Left renal pelvis (tissue), 4 donors: ENCODE data around the gene NEO1. TPM values are rescaled to one million over a fixed set of nuclear protein-coding genes. Genes with fewer than 3 reads are reported as not detected.
"Not testable (repeated sequence)": the region's sequence is repeated elsewhere in the genome, so short reads cannot be mapped to it uniquely, and the experiment has no call there.

Experiments
- DNase-seq, 4 donors: peaks; one replicate each; pipeline ENCODE4 v3.0.0-alpha.2; 2013; ENCODE audit warnings: low read depth in 4 of 4, low spot score in 3 of 4
- polyA plus RNA-seq, 4 donors: library from polyadenylated mRNA; unstranded; fragments of 120-200 nt; gene quantifications; one replicate each; pipeline ENCODE4 v1.2.1, GENCODE V29; 2013; ENCODE audit not compliant: insufficient read length in 4 of 4

NEO1 gene
- polyA plus RNA-seq, 4 donors: 122 to 150 (median 127) TPM

GRCh38 chr15:73176598-73176997, 124.3 kb downstream of the NEO1 start:
- DNase-seq: no peak

GRCh38 chr15:73183071-73183470, 130.8 kb downstream of the NEO1 start:
- DNase-seq: no peak

GRCh38 chr15:73190189-73190601, 137.9 kb downstream of the NEO1 start:
- DNase-seq: no peak

GRCh38 chr15:73195166-73195565, 142.9 kb downstream of the NEO1 start:
- DNase-seq: no peak

GRCh38 chr15:73196113-73196512, 143.8 kb downstream of the NEO1 start:
- no peak for DNase-seq

- no peak for DNase-seq
Measured at GRCh38 chr15:73200339-73200738, 148.1 kb downstream of the NEO1 start.

- no peak for DNase-seq
Measured at GRCh38 chr15:73210630-73211029, 158.4 kb downstream of the NEO1 start.

GRCh38 chr15:73212424-73212823, 160.2 kb downstream of the NEO1 start:
- DNase-seq: no peak

GRCh38 chr15:73221450-73221849, 169.2 kb downstream of the NEO1 start:
- DNase-seq: not testable (repeated sequence)

- DNase-seq: no peak
Measured at GRCh38 chr15:73225358-73226015, 173.2 kb downstream of the NEO1 start.

GRCh38 chr15:73226093-73226814, 174.0 kb downstream of the NEO1 start:
- no peak for DNase-seq

GRCh38 chr15:73227433-73228056, 175.3 kb downstream of the NEO1 start:
- DNase-seq: no peak

- DNase-seq: no peak
Measured at GRCh38 chr15:73228128-73228646, 175.9 kb downstream of the NEO1 start.

GRCh38 chr15:73231661-73232419, 179.6 kb downstream of the NEO1 start:
- DNase-seq: no peak

- DNase-seq: no peak
Measured at GRCh38 chr15:73232776-73233175, 180.5 kb downstream of the NEO1 start.

GRCh38 chr15:73233623-73234022, 181.4 kb downstream of the NEO1 start:
- no peak for DNase-seq

- DNase-seq: no peak
Measured at GRCh38 chr15:73237910-73238309, 185.6 kb downstream of the NEO1 start.

GRCh38 chr15:73239564-73240215, 187.4 kb downstream of the NEO1 start:
- DNase-seq: no peak

GRCh38 chr15:73240866-73241499, 188.7 kb downstream of the NEO1 start:
- peak; percentile 25 to 49 (median 41) for DNase-seq

- DNase-seq: no peak
Measured at GRCh38 chr15:73244333-73244732, 192.1 kb downstream of the NEO1 start.
